Activated CD4-positive, alpha-beta T cell treated with anti-CD3 and anti-CD28 coated beads for 36 hours (primary cell): ENCODE measurements around the gene C1QTNF12. TPM values are rescaled to one million over a fixed set of nuclear protein-coding genes. Genes with fewer than 3 reads are reported as not detected.
A peak's percentile ranks its signal among the peaks of the same experiment; 100 is the strongest.

Experiments
- ATAC-seq: fragments of 200-7000 bp; cut with Tn5 transposase; one replicate; pipeline ENCODE4 v1.10.0; 2021; ENCODE audit warnings: mild to moderate bottlenecking, moderate library complexity
- CTCF ChIA-PET: fragments of 350-600 bp; sonication (Branson Sonifier 250); formaldehyde crosslinking; loops from one replicate; lab custom pipeline; 2021; ENCODE audit warnings: antibody characterized with exemption; lab: Charles Lee
- POLR2A ChIA-PET: fragments of 350-600 bp; sonication (Branson Sonifier 250); formaldehyde crosslinking; loops from one replicate; lab custom pipeline; 2021; ENCODE audit warnings: antibody characterized with exemption, inconsistent platforms; lab: Charles Lee
- DNase-seq: peaks from one replicate; pipeline ENCODE4 v3.0.0-alpha.2; 2020
- H3K27ac Mint-ChIP-seq: one replicate; pipeline ENCODE4 v1.8.0; 2021; ENCODE audit warnings: mixed read lengths
- H3K27me3 Mint-ChIP-seq: one replicate; pipeline ENCODE4 v1.8.0; 2021; ENCODE audit warnings: mixed read lengths
- H3K36me3 Mint-ChIP-seq: one replicate; pipeline ENCODE4 v1.8.0; 2021; ENCODE audit warnings: low read depth, mixed read lengths
- H3K4me1 Mint-ChIP-seq: one replicate; pipeline ENCODE4 v1.8.0; 2021; ENCODE audit warnings: mixed read lengths
- H3K4me3 Mint-ChIP-seq: one replicate; pipeline ENCODE4 v1.8.0; 2021; ENCODE audit warnings: mild to moderate bottlenecking, moderate library complexity, mixed read lengths
- H3K9me3 Mint-ChIP-seq: one replicate; pipeline ENCODE4 v1.8.0; 2021; ENCODE audit warnings: low read depth, mixed read lengths
- intact Hi-C, 2 experiments: fragments of 100-400 bp; cut with DNase I in 1 of 2; cut with micrococcal nuclease in 1 of 2; formaldehyde crosslinking; loops; one replicate each; pipeline versions ENCODE4 v1.14.2 to v1.15.1; 2022 to 2024; cut with DNase I, micrococcal nuclease
- total RNA-seq, 2 experiments: library from RNA; stranded (reverse); gene quantifications; one replicate each; pipeline ENCODE4 v1.2.3, GENCODE V29; 2021

Gene C1QTNF12
- total RNA-seq, 2 experiments from 2014 or later = 1.1 to 1.6 TPM

DNA sequence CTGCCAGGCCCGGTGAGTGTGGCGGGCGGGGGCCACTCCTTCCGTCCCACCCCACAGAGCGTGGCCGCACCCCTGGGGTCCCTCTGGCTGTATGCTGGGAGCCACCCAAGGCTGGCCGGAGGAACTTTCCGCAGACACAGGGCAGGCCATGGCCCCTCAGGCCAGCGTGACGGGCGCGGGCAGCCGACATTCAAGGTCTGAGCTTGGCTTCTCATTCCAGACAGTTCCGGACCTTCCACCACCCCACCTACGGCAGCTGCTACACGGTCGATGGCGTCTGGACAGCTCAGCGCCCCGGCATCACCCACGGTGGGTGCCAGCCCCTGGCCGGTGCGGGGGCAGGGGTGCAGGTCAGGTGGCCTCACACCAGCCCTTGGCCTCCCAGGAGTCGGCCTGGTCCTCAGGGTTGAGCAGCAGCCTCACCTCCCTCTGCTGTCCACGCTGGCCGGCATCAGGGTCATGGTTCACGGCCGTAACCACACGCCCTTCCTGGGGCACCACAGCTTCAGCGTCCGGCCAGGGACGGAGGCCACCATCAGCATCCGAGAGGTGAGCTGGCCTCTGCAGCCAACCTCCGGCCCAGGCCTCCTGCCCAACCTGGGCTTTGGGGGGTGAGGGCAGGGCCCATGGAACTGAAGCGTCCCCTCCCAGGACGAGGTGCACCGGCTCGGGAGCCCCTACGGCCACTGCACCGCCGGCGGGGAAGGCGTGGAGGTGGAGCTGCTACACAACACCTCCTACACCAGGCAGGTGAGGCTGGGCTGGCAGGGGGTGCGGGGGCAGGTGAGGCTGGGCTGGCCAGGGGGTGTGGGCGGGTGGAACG is 41.0 kb upstream of the C1QTNF12 start:
- ATAC-seq = no peak
- H3K9me3 Mint-ChIP-seq = no peaks in the 10 kb centered on the region
- intact Hi-C loops = no loop called here
- no peaks in the 10 kb centered on the region for H3K36me3 Mint-ChIP-seq
- no peaks in the 10 kb centered on the region for H3K4me1 Mint-ChIP-seq
- peak; percentile 32 for DNase-seq
- H3K27me3 Mint-ChIP-seq = no peaks in the 10 kb centered on the region
- ChIA-PET CTCF (no interaction called here), POLR2A (no interaction called here)
- no peak overlapping the region for H3K4me3 Mint-ChIP-seq
- no peak overlapping the region for H3K27ac Mint-ChIP-seq

DNA sequence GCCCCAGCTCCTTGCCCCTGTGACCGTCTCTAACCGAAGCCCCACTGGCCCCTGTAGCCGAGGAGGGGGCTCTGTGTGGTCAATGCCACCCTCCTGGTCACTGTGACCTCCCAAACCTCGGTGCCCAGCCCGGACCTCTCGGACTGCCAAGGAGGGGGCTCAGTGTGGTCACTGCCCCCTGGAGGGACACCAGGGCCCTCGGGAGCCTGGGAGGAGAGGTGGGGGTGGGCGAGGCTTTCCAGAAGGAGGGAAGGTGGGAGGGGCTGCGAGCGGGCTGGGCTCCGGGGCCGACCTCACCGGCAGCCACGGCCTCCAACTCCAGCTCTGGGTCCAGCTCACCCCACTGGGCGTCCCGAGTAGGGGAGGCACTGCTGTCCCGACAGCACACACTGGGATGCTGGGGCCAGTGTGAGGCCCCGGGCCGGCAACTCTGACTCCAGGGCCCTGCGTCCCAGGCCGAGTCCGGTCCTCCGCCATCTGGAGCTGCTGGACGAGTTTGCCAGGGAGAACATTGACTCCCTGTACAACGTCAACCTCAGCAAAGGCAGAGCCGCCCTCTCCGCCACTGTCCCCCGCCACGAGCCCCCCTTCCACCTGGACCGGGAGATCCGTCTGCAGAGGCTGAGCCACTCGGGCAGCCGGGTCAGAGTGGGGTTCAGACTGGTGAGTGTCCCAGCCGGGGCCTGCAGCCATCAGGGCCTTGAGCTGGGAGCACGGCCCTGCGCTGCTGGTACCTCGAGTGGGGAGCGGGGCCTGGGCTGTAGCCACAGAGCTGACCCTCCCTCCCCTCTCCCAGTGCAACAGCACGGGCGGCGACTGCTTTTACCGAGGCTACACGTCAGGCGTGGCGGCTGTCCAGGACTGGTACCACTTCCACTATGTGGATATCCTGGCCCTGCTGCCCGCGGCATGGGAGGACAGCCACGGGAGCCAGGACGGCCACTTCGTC is 40.1 kb upstream of the C1QTNF12 start:
- CTCF ChIA-PET = no interaction called here

DNA sequence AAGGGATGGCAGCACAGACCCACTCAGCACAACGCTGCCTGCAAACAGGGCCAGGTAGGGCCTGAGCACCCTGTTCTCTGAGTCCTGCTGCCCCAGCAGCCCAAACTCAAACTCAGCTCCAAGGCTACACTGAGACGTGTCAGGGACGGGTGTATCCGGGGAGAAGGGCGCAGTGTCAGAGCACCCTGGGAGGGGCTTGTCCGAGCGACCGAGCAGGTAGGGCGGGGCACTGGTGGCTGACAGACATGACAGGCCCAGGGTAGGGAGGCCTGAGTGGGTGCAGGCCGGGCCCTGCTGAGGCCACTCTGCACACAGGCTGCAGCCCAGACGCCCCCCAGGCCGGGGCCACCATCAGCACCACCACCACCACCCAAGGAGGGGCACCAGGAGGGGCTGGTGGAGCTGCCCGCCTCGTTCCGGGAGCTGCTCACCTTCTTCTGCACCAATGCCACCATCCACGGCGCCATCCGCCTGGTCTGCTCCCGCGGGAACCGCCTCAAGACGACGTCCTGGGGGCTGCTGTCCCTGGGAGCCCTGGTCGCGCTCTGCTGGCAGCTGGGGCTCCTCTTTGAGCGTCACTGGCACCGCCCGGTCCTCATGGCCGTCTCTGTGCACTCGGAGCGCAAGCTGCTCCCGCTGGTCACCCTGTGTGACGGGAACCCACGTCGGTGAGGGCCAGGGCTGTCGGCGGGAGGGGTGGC is 39.2 kb upstream of the C1QTNF12 start:
- Mint-ChIP-seq H3K4me1 (no peaks in the 10 kb centered on the region), H3K9me3 (no peaks in the 10 kb centered on the region), H3K27me3 (no peaks in the 10 kb centered on the region), H3K36me3 (no peaks in the 10 kb centered on the region), H3K27ac (no peak overlapping the region), H3K4me3 (no peak overlapping the region)
- DNase-seq = no peak
- intact Hi-C loops = no loop called here
- no peak for ATAC-seq
- POLR2A ChIA-PET = no interaction called here
- CTCF ChIA-PET = no interaction called here

More for the DNA sequence above, 40.1 kb upstream of the C1QTNF12 start:
- Mint-ChIP-seq H3K27ac (no peak overlapping the region), H3K4me1 (no peaks in the 10 kb centered on the region), H3K36me3 (no peaks in the 10 kb centered on the region), H3K9me3 (no peaks in the 10 kb centered on the region), H3K4me3 (no peak overlapping the region), H3K27me3 (no peaks in the 10 kb centered on the region)
- intact Hi-C loops = no loop called here
- POLR2A ChIA-PET = no interaction called here
- DNase-seq (no peak), ATAC-seq (no peak)

DNA sequence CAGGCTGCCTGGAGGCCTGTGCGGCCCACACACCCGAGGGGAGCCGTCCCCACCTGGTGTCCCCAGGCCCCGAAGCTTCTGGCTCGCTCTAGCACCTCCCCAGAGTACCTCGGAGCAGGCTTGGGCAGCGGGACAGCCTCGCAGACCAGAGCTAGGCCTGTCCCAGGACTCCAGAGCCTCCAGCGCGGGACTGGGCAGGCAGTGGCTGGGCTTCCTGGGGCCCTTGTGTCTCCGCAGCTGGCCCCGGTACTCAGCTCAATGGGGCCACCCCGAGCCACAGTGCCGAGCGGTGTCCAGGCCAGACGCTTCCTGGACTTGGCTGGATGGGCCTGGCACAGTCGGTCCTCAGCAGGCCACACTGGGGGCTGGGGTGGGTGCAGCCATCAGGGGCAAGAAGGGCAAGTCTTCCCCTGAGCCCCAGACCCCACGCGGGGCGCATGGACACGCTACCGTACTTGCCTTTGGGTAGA is 38.6 kb upstream of the C1QTNF12 start:
- ATAC-seq (no peak), DNase-seq (no peak)
- Mint-ChIP-seq H3K9me3 (no peaks in the 10 kb centered on the region), H3K27me3 (no peaks in the 10 kb centered on the region), H3K4me1 (no peaks in the 10 kb centered on the region), H3K4me3 (no peak overlapping the region), H3K36me3 (no peaks in the 10 kb centered on the region), H3K27ac (no peak overlapping the region)
- POLR2A ChIA-PET = no interaction called here
- CTCF ChIA-PET = interaction anchor here (0.8 kb wide), 1 partner anchor 15 kb away, joined by 3 read pairs; no protein-coding TSS in a partner anchor
- intact Hi-C loops = no loop called here

DNA sequence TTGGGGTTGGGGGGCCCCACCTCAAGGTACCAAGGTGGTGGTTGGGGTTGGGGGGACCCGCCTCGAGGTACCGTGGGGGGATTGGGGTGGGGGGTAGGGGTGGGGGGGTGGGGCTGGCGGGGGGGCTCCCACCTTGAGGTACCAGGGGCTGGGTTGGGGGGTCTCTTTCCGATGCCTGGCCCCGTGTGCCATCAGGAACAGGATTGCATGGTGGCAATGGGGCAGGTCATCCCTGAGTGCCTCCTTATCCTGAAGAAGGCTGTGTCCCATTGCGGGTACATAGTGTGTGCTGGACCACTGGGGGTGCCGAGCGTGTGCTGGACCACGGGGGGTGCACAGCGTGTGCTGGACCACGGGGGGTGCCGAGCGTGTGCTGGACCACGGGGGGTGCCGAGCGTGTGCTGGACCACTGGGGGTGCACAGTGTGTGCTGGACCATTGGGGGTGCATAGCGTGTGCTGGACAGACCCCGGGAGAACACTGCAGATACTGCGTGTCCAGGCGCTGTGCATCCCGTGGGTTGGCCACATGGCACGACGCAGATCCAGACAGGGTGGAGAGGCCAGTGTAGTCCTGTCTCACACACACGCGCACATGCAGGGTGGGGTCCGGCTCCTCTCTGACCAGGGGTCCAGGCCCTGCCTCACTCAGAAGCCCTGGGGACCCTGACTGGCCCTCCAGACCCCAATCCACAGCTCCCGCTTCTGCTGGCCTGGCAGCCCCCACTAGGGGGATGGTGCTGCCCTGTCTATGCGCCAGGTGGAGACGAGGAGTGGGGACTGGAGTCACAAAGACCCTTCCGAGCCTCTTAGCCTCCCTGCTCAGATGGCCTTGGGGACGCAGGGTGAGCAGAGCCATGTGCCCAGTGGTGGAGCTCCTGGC is 37.9 kb upstream of the C1QTNF12 start:
- no peaks in the 10 kb centered on the region for H3K4me1 Mint-ChIP-seq
- POLR2A ChIA-PET = no interaction called here
- intact Hi-C loops = no loop called here

DNA sequence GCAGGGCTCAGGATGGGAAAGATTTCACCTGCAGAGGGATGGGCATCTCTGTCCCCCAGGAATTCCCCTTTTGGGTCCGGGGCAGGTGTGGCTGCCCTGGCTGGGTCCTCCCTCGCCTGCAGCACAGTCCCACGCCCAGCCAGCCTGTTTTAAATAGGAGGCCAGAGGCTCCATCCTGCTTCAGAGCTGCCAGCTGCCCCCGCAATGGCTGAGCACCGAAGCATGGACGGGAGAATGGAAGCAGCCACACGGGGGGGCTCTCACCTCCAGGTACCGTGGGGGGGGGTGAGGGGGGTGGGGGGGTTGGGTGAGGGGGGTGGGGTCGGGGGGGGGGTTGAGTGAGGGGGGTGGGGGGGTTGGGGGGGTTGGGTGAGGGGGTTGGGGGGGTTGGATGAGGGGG is 37.3 kb upstream of the C1QTNF12 start:
- CTCF ChIA-PET = interaction anchor here (1.1 kb wide), 1 partner anchor 10 kb away, joined by 3 read pairs; the partner anchor contains the start of gene UBE2J2
- ATAC-seq = no peak
- peak; percentile 35 for DNase-seq
- H3K27ac Mint-ChIP-seq = no peak overlapping the region
- POLR2A ChIA-PET = no interaction called here
- no peaks in the 10 kb centered on the region for H3K4me1 Mint-ChIP-seq
- H3K36me3 Mint-ChIP-seq = no peaks in the 10 kb centered on the region
- H3K9me3 Mint-ChIP-seq = no peaks in the 10 kb centered on the region
- no peak overlapping the region for H3K4me3 Mint-ChIP-seq
- no peaks in the 10 kb centered on the region for H3K27me3 Mint-ChIP-seq
- intact Hi-C loops = no loop called here

More for the DNA sequence above, 37.9 kb upstream of the C1QTNF12 start:
- Mint-ChIP-seq H3K36me3 (no peaks in the 10 kb centered on the region), H3K4me3 (no peak overlapping the region), H3K27me3 (no peaks in the 10 kb centered on the region), H3K27ac (no peak overlapping the region), H3K9me3 (no peaks in the 10 kb centered on the region)
- DNase-seq (no peak), ATAC-seq (no peak)
- CTCF ChIA-PET = interaction anchor here (0.8 kb wide), 1 partner anchor 16 kb away, joined by 3 read pairs; no protein-coding TSS in a partner anchor

DNA sequence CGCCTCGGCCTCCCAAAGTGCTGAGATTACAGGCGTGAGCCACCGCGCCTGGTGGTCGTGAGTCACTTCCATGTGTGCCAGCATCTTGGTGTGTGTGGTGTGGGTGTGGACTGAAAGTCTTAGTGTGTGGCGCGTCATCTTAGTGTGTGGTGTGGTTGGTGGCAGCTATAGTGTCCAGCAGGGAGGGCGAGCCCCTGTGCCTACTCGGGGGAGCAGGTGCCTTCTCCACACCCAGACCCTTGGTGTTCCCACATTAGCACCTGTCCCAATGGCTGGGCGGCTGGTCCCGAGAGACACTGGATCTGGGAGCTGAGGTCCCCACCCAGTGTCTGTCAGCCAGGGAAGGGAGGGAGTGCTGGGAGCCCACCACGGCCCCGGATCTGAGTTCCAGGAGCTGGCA is 36.5 kb upstream of the C1QTNF12 start:
- ATAC-seq = peak; percentile 54
- DNase-seq = peak; percentile 54
- no peak overlapping the region for H3K4me3 Mint-ChIP-seq
- H3K27me3 Mint-ChIP-seq = no peaks in the 10 kb centered on the region
- ChIA-PET CTCF (interaction anchor here (1.1 kb wide), 1 partner anchor 9 kb away, joined by 3 read pairs; the partner anchor contains the start of gene UBE2J2), POLR2A (no interaction called here)
- H3K27ac Mint-ChIP-seq = no peak overlapping the region
- H3K36me3 Mint-ChIP-seq = no peaks in the 10 kb centered on the region
- no peaks in the 10 kb centered on the region for H3K4me1 Mint-ChIP-seq
- H3K9me3 Mint-ChIP-seq = no peaks in the 10 kb centered on the region
- intact Hi-C loops = no loop called here

DNA sequence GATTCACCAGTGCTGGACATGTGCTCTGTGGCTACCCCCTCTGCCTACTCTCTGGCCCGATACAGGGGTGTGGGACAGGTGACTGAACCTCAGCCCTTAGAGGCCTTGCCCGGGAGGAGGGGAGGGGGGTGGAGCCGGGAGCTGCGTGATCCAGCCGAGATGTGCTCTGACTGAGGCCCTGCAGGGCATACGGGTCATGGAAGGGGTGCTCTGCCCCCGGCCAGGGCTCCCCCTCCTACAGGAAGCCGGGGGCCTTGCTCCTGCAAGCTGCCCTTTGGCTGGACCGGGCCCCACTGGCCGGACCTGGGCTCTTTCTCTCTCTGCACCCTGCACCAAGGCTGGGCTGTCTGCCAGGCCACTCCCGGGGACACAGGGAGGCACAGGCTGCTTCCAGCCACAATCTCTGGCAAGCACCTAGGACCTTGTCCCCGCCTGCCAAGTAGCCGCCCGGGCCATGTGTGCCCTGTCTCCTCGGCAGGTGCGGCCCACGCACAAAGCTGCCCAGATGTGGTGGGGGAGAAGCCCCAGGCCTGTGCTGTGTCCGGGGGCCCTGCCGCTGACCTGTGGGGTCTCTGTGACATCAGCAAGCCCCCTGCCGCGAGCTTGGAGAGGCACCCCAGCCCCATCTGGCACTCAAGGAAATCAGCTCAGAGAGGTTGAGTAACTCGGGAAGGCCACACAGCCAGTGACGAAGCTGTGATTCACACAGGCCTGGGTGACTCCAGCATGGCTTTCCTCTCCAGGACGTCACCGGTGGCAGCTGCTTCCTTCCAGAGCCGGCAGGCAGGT is 35.2 kb upstream of the C1QTNF12 start:
- peak; percentile 61 for DNase-seq
- no peaks in the 10 kb centered on the region for H3K27me3 Mint-ChIP-seq
- CTCF ChIA-PET = no interaction called here
- H3K4me1 Mint-ChIP-seq = no peaks in the 10 kb centered on the region
- ATAC-seq = peak; percentile 75
- POLR2A ChIA-PET = no interaction called here
- no peaks in the 10 kb centered on the region for H3K36me3 Mint-ChIP-seq
- no peak overlapping the region for H3K4me3 Mint-ChIP-seq
- no peaks in the 10 kb centered on the region for H3K9me3 Mint-ChIP-seq
- H3K27ac Mint-ChIP-seq = no peak overlapping the region
- intact Hi-C loops = no loop called here

DNA sequence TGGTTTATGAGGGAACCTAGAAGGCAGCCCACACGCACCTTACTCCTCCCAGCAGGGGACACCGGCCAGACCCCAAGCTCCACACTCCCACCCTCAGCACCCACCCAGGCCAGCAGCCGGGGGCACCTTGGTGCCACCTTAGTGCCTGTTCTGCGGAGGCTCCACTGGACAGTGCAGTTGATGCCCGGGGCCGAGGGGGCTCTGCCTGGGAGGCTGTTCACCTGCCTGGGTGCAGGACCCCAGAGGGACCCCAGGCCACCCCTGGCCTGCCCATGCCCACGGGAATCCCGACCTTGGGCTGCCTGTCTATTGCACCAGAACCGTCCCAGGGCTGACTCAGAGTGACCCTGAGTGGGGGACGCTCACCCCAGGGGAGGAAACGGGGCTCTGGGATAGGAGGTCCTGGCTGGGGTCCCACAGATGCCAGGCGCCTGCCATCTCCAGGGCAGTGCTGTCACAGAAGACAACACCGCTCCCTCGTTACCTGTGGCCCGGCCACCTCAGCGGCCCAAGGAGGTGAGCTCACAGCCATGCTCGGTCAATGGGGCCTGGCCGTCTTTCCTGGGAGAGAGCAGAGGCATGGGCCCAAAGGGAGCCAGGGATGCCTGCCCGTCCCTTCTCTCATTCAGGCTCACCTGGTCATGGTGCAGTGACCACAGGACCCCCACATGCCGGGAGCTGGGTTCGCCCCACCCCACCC is 34.4 kb upstream of the C1QTNF12 start:
- Mint-ChIP-seq H3K4me1 (no peaks in the 10 kb centered on the region), H3K4me3 (no peak overlapping the region), H3K27me3 (no peaks in the 10 kb centered on the region), H3K36me3 (no peaks in the 10 kb centered on the region), H3K9me3 (no peaks in the 10 kb centered on the region), H3K27ac (no peak overlapping the region)
- intact Hi-C loops = no loop called here
- ChIA-PET POLR2A (no interaction called here), CTCF (no interaction called here)
- ATAC-seq = no peak
- DNase-seq = no peak
